K562 (cell line): ENCODE data around the gene RSPH6A. TPM values are rescaled to one million over a fixed set of nuclear protein-coding genes. Genes with fewer than 3 reads are reported as not detected.

Experiments used
- ATF7 ChIP-seq: fragments of 450-650 bp; IDR thresholded peaks from 2 replicates; pipeline ENCODE4 v1.7.1; 2014; ENCODE audit warnings: mild to moderate bottlenecking, moderate library complexity
- CEBPB ChIP-seq: fragments of 450-650 bp; IDR thresholded peaks from 2 replicates; pipeline ENCODE4 v1.6.1; 2016; ENCODE audit warnings: missing genetic modification characterization, missing compliant biosample characterization
- FOXK2 ChIP-seq, 2 experiments: fragments of 450-650 bp; IDR thresholded peaks in 1 of 2; conservative IDR thresholded peaks in 1 of 2; 2 replicates each; pipeline ENCODE4 v1.6.1; 2016; ENCODE audit warnings: low read depth in 2 of 2, mild to moderate bottlenecking in 1 of 2
- MAZ ChIP-seq, 2 experiments: fragments of 450-650 bp in 1 of 2; sonication (generic) in 1 of 2; formaldehyde crosslinking; IDR thresholded peaks in 1 of 2; conservative IDR thresholded peaks in 1 of 2; 2 replicates each; pipeline versions ENCODE4 v1.4.0 to v1.5.0; 2020; ENCODE audit warnings: mild to moderate bottlenecking in 1 of 2, missing genetic modification reagents in 1 of 2
- NCOA1 ChIP-seq: fragments of 450-650 bp; IDR thresholded peaks from 2 replicates; pipeline ENCODE4 v1.6.1; 2016; ENCODE audit warnings: low read depth
- RBM22 ChIP-seq: fragments of 200-400 bp; formaldehyde crosslinking; IDR thresholded peaks from 2 replicates; pipeline ENCODE4 v1.6.1; 2018; ENCODE audit warnings: low read length, low read depth; ENCODE audit not compliant: poor library complexity, severe bottlenecking
- SMARCA5 ChIP-seq: fragments of 450-650 bp; IDR thresholded peaks from 2 replicates; pipeline ENCODE4 v1.6.1; 2016
- TCF7L2 ChIP-seq: fragments of 150-350 bp; IDR thresholded peaks from 2 replicates; pipeline ENCODE4 v1.6.1; 2016; ENCODE audit warnings: low read depth, mild to moderate bottlenecking, low read length, moderate library complexity
- ZNF184 ChIP-seq: sonication (generic); formaldehyde crosslinking; IDR thresholded peaks from 2 replicates; pipeline ENCODE4 v1.5.0; 2020; ENCODE audit warnings: missing genetic modification reagents
- ZNF589 ChIP-seq: fragments of 200-800 bp; sonication (Bioruptor generic); IDR thresholded peaks from 2 replicates; pipeline ENCODE4 v1.6.1; 2016; ENCODE audit warnings: low read depth, missing genetic modification characterization, missing compliant biosample characterization
- polyA plus RNA-seq, 8 experiments: library from polyadenylated mRNA; depleted of rRNA in 4 of 8; stranded (reverse) in 5 of 8; unstranded in 3 of 8; fragments of >200 nt; fragmentation: Nextera tagmentation in 2 of 8; fragmentation: Illumina TruSeq in 1 of 8; extraction: Ambion mirVana in 2 of 8; extraction: Trizol in 1 of 8; gene quantifications; 2 replicates each; pipeline versions ENCODE4 v1.2.1 to v1.2.3, GENCODE V29; 2011 to 2014; ENCODE audit warnings: inconsistent platforms in 1 of 8, missing spikeins in 1 of 8
- total RNA-seq, 7 experiments: library from RNA; depleted of rRNA in 6 of 7; stranded (reverse); fragments of >200 nt in 6 of 7; fragmentation: Illumina TruSeq in 2 of 7; extraction: Trizol in 2 of 7; gene quantifications; 2 replicates each; pipeline versions ENCODE4 v1.2.1 to v1.2.3, GENCODE V29; 2011 to 2021; ENCODE audit warnings: low replicate concordance in 1 of 7
- TF ChIP-seq, protein P1 (sequence below), 2 experiments: fragments of 450-650 bp; IDR thresholded peaks; 2 replicates each; pipeline ENCODE4 v1.6.1; 2018; ENCODE audit warnings: mild to moderate bottlenecking in 2 of 2, low read depth in 1 of 2; ENCODE audit not compliant: partially characterized antibody in 2 of 2
- TF ChIP-seq, protein P2 (sequence below): fragments of 450-650 bp; IDR thresholded peaks from 2 replicates; pipeline ENCODE4 v1.6.1; 2017; ENCODE audit warnings: antibody characterized with exemption, mild to moderate bottlenecking
- TF ChIP-seq, protein P3 (sequence below): fragments of 250-450 bp; sonication (Bioruptor Pico); IDR thresholded peaks from 2 replicates; pipeline ENCODE4 v1.5.0; 2021
- TF ChIP-seq, protein P4 (sequence below): fragments of 250-450 bp; sonication (Bioruptor Pico); IDR thresholded peaks from 2 replicates; pipeline ENCODE4 v1.5.0; 2022; ENCODE audit warnings: mild to moderate bottlenecking

The RSPH6A gene
- total and polyA plus RNA-seq, 9 of the 15 experiments (the other 6 are each of a cell fraction or from before 2014, with no cell fraction given): 0.03 to 0.15 (median 0.07) TPM; not detected in 5

DNA sequence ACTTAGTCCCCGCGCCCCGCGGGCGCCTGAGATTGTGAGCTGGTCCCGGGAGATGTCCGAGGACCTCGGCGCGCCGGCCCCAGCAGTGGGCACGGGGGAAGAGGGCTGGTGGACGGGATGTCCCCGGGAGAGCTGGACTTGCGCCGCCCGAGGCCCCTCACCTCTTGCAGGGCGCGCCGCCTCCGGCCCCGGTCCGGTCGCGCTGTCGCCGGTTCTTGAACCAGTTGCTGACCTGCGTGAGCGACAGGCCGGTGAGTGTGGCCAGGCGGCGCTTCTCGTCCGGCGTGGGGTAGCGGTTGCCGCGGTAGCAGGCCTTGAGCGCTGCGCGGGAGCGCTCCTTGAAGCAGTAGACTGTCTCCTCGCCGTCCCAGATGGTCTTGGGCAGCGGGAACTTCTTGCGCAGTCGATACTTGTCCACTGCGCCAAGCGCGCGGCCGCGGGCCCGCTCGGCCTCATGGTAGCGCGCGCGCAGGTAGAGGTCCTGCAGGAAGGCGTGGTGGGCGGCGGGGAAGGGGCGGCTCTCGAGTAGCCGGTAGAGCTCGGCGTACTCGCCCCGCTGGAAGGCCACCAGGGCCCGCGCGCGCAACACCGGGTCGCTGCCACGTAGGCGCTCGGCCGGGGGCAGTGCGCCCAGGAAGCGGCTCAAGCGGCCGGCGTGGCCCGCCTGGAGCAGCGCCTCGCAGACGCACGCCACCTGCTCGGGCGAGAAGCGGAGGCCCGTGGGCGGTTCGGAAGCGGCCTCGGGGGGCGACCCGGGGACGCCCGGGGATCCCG is 47.0 kb downstream of the RSPH6A start (continued):
- TF ChIP-seq, protein P1, sequence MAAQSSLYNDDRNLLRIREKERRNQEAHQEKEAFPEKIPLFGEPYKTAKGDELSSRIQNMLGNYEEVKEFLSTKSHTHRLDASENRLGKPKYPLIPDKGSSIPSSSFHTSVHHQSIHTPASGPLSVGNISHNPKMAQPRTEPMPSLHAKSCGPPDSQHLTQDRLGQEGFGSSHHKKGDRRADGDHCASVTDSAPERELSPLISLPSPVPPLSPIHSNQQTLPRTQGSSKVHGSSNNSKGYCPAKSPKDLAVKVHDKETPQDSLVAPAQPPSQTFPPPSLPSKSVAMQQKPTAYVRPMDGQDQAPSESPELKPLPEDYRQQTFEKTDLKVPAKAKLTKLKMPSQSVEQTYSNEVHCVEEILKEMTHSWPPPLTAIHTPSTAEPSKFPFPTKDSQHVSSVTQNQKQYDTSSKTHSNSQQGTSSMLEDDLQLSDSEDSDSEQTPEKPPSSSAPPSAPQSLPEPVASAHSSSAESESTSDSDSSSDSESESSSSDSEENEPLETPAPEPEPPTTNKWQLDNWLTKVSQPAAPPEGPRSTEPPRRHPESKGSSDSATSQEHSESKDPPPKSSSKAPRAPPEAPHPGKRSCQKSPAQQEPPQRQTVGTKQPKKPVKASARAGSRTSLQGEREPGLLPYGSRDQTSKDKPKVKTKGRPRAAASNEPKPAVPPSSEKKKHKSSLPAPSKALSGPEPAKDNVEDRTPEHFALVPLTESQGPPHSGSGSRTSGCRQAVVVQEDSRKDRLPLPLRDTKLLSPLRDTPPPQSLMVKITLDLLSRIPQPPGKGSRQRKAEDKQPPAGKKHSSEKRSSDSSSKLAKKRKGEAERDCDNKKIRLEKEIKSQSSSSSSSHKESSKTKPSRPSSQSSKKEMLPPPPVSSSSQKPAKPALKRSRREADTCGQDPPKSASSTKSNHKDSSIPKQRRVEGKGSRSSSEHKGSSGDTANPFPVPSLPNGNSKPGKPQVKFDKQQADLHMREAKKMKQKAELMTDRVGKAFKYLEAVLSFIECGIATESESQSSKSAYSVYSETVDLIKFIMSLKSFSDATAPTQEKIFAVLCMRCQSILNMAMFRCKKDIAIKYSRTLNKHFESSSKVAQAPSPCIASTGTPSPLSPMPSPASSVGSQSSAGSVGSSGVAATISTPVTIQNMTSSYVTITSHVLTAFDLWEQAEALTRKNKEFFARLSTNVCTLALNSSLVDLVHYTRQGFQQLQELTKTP (IDR thresholded peaks at IDR 0.05; ENCODE audit: low read depth in 1 of 2, partially characterized antibody in 2 of 2): no peak
- TF ChIP-seq, protein P2, sequence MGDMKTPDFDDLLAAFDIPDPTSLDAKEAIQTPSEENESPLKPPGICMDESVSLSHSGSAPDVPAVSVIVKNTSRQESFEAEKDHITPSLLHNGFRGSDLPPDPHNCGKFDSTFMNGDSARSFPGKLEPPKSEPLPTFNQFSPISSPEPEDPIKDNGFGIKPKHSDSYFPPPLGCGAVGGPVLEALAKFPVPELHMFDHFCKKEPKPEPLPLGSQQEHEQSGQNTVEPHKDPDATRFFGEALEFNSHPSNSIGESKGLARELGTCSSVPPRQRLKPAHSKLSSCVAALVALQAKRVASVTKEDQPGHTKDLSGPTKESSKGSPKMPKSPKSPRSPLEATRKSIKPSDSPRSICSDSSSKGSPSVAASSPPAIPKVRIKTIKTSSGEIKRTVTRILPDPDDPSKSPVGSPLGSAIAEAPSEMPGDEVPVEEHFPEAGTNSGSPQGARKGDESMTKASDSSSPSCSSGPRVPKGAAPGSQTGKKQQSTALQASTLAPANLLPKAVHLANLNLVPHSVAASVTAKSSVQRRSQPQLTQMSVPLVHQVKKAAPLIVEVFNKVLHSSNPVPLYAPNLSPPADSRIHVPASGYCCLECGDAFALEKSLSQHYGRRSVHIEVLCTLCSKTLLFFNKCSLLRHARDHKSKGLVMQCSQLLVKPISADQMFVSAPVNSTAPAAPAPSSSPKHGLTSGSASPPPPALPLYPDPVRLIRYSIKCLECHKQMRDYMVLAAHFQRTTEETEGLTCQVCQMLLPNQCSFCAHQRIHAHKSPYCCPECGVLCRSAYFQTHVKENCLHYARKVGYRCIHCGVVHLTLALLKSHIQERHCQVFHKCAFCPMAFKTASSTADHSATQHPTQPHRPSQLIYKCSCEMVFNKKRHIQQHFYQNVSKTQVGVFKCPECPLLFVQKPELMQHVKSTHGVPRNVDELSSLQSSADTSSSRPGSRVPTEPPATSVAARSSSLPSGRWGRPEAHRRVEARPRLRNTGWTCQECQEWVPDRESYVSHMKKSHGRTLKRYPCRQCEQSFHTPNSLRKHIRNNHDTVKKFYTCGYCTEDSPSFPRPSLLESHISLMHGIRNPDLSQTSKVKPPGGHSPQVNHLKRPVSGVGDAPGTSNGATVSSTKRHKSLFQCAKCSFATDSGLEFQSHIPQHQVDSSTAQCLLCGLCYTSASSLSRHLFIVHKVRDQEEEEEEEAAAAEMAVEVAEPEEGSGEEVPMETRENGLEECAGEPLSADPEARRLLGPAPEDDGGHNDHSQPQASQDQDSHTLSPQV: no peak; the same call in 1 of the 2 replicates
- TF ChIP-seq SMARCA5 (no peak), RBM22 (peak; percentile 45), NCOA1 (no peak), MAZ (CRISPR knock-in tag; conservative IDR thresholded peaks at IDR 0.05 in 1 of 2, IDR thresholded peaks at IDR 0.05 in 1 of 2) (peak; percentile 13 to 33; a peak in 3 of 4 replicates), ATF7 (no peak), ZNF589 (peak; percentile 42; the same call in 1 of the 2 replicates), ZNF184 (no peak), TCF7L2 (no peak), FOXK2 (conservative IDR thresholded peaks at IDR 0.05 in 1 of 2, IDR thresholded peaks at IDR 0.05 in 1 of 2; ENCODE audit: low read depth in 2 of 2) (no peak), CEBPB (tag) (no peak)
- TF ChIP-seq, protein P3, sequence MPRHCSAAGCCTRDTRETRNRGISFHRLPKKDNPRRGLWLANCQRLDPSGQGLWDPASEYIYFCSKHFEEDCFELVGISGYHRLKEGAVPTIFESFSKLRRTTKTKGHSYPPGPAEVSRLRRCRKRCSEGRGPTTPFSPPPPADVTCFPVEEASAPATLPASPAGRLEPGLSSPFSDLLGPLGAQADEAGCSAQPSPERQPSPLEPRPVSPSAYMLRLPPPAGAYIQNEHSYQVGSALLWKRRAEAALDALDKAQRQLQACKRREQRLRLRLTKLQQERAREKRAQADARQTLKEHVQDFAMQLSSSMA (CRISPR knock-in tag): no peak
- TF ChIP-seq, protein P4, sequence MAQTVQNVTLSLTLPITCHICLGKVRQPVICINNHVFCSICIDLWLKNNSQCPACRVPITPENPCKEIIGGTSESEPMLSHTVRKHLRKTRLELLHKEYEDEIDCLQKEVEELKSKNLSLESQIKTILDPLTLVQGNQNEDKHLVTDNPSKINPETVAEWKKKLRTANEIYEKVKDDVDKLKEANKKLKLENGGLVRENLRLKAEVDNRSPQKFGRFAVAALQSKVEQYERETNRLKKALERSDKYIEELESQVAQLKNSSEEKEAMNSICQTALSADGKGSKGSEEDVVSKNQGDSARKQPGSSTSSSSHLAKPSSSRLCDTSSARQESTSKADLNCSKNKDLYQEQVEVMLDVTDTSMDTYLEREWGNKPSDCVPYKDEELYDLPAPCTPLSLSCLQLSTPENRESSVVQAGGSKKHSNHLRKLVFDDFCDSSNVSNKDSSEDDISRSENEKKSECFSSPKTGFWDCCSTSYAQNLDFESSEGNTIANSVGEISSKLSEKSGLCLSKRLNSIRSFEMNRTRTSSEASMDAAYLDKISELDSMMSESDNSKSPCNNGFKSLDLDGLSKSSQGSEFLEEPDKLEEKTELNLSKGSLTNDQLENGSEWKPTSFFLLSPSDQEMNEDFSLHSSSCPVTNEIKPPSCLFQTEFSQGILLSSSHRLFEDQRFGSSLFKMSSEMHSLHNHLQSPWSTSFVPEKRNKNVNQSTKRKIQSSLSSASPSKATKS: no peak
